HepG2 (cell line): ENCODE measurements around the gene CCDC93. TPM values are rescaled to one million over a fixed set of nuclear protein-coding genes. Genes with fewer than 3 reads are reported as not detected.

Experiments
- GABPB1 ChIP-seq: IDR thresholded peaks from 2 replicates; pipeline ENCODE4 v1.6.1; 2016; ENCODE audit warnings: mild to moderate bottlenecking, missing genetic modification reagents, moderate library complexity, missing compliant biosample characterization
- HNF4G ChIP-seq, 2 experiments: sonication (generic) in 1 of 2; formaldehyde crosslinking in 1 of 2; IDR thresholded peaks; 2 replicates each; pipeline versions ENCODE4 v1.4.0 to v1.6.1; 2011 to 2020; ENCODE audit warnings: borderline replicate concordance in 2 of 2, low read depth in 2 of 2, mild to moderate bottlenecking in 2 of 2, low read length in 1 of 2, missing genetic modification reagents in 1 of 2, moderate library complexity in 1 of 2
- HNRNPK ChIP-seq: fragments of 200-400 bp; formaldehyde crosslinking; IDR thresholded peaks from 2 replicates; pipeline ENCODE4 v1.6.1; 2018; ENCODE audit warnings: low read length, low read depth, moderate library complexity, mild to moderate bottlenecking; ENCODE audit not compliant: poor library complexity, severe bottlenecking
- HNRNPL ChIP-seq: fragments of 200-400 bp; formaldehyde crosslinking; IDR thresholded peaks from 2 replicates; pipeline ENCODE4 v1.6.1; 2017; ENCODE audit warnings: mild to moderate bottlenecking, low read depth, low read length
- NFE2 ChIP-seq: sonication (generic); formaldehyde crosslinking; IDR thresholded peaks from 2 replicates; pipeline ENCODE4 v1.4.0; 2020; ENCODE audit warnings: missing genetic modification reagents
- PCBP2 ChIP-seq: fragments of 200-400 bp; formaldehyde crosslinking; optimal IDR thresholded peaks from 2 replicates; pipeline ENCODE3; 2018; ENCODE audit warnings: low read length, low read depth; ENCODE audit not compliant: poor library complexity, severe bottlenecking
- PHB2 ChIP-seq: fragments of 450-650 bp; IDR thresholded peaks from 2 replicates; pipeline ENCODE4 v1.6.1; 2018; ENCODE audit not compliant: partially characterized antibody
- PHF21A ChIP-seq: sonication (generic); formaldehyde crosslinking; IDR thresholded peaks from 2 replicates; pipeline ENCODE4 v1.5.0; 2020; ENCODE audit warnings: mild to moderate bottlenecking, missing genetic modification reagents
- TBL1XR1 ChIP-seq: fragments of 150-350 bp; IDR thresholded peaks from 2 replicates; pipeline ENCODE4 v1.6.1; 2014; ENCODE audit warnings: borderline replicate concordance, low read length; ENCODE audit not compliant: partially characterized antibody
- TOE1 ChIP-seq: sonication (generic); formaldehyde crosslinking; IDR thresholded peaks from 2 replicates; pipeline ENCODE4 v1.4.0; 2020; ENCODE audit warnings: mild to moderate bottlenecking, missing genetic modification reagents
- TOPORS ChIP-seq: sonication (generic); formaldehyde crosslinking; IDR thresholded peaks from 2 replicates; pipeline ENCODE4 v1.8.0; 2023; ENCODE audit warnings: mild to moderate bottlenecking, missing genetic modification reagents
- WIZ ChIP-seq: sonication (generic); formaldehyde crosslinking; IDR thresholded peaks from 2 replicates; pipeline ENCODE4 v1.5.1; 2020; ENCODE audit warnings: mild to moderate bottlenecking, missing genetic modification reagents
- ZNF430 ChIP-seq: sonication (generic); formaldehyde crosslinking; IDR thresholded peaks from 2 replicates; pipeline ENCODE4 v1.9.0; 2021; ENCODE audit warnings: mild to moderate bottlenecking, missing genetic modification reagents
- ZNF446 ChIP-seq: sonication (generic); formaldehyde crosslinking; IDR thresholded peaks from 2 replicates; pipeline ENCODE4 v1.5.0; 2020; ENCODE audit warnings: mild to moderate bottlenecking, missing genetic modification reagents
- ZNF709 ChIP-seq: sonication (generic); formaldehyde crosslinking; IDR thresholded peaks from 2 replicates; pipeline ENCODE4 v1.5.0; 2020; ENCODE audit warnings: mild to moderate bottlenecking, missing genetic modification reagents
- polyA plus RNA-seq, 8 experiments: library from polyadenylated mRNA; depleted of rRNA in 3 of 8; stranded (reverse) in 7 of 8; unstranded in 1 of 8; fragments of >200 nt; fragmentation: Illumina TruSeq in 4 of 8; extraction: Trizol in 4 of 8; gene quantifications; 2 replicates each; pipeline versions ENCODE4 v1.2.1 to v1.2.3, GENCODE V29; 2011 to 2016; ENCODE audit warnings: low read depth in 4 of 8, missing spikeins in 1 of 8, mixed read lengths in 1 of 8; ENCODE audit not compliant: insufficient read depth in 1 of 8
- total RNA-seq, 5 experiments: library from RNA; depleted of rRNA; stranded (reverse); fragments of >200 nt; fragmentation: Illumina TruSeq; extraction: Trizol; gene quantifications; 2 replicates each; pipeline ENCODE4 v1.2.3, GENCODE V29; 2016; ENCODE audit warnings: low read depth in 1 of 5
- TF ChIP-seq, protein P1 (sequence below): sonication (generic); formaldehyde crosslinking; IDR thresholded peaks from 2 replicates; pipeline ENCODE4 v1.8.1; 2023; ENCODE audit warnings: mild to moderate bottlenecking, moderate library complexity, missing genetic modification reagents
- TF ChIP-seq, protein P2 (sequence below): sonication (generic); formaldehyde crosslinking; IDR thresholded peaks from 2 replicates; pipeline ENCODE4 v1.5.0; 2020; ENCODE audit warnings: missing genetic modification reagents
- TF ChIP-seq, protein P3 (sequence below): IDR thresholded peaks from 2 replicates; pipeline ENCODE4 v1.6.1; 2016; ENCODE audit warnings: low read depth, control low read depth
- TF ChIP-seq, protein P4 (sequence below): sonication (generic); formaldehyde crosslinking; IDR thresholded peaks from 2 replicates; pipeline ENCODE4 v1.5.0; 2020; ENCODE audit warnings: mild to moderate bottlenecking, missing genetic modification reagents, borderline replicate concordance

CCDC93 gene
- total and polyA plus RNA-seq, 2 of the 13 experiments (the other 11 are each of a cell fraction or from before 2014, with no cell fraction given), result 37.2 to 53.2 TPM

DNA sequence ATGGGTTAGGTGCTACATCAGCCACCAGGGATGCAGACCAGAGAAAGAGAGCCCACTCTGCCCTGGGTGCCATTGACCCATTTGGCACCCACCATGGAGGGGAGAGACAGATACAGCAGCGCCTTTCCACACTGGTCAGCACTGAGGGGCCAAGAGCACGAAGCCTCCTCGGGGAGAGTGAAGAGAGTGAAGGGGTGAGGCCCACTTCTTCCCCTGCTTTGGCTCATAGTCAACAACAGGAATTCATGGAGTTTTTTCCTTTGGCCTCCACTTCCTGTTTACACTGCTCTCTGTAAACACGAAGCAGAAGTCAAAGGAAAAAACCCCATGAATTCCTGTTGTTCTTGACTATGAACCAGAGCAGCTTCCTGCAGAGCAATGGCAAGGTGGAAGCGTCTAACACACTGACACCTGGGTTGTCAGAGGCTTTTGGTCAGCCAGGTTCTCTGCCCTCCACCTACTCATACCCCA, 80.0 kb downstream of the CCDC93 start (continued):
- TF ChIP-seq PHB2 (no peak), WIZ (CRISPR knock-in tag) (no peak; the same call in 1 of the 2 replicates), TOE1 (no peak), TOPORS (CRISPR knock-in tag) (no peak), HNRNPK (no peak), PCBP2 (no peak), PHF21A (CRISPR knock-in tag) (no peak; the same call in 1 of the 2 replicates), ZNF430 (no peak), HNRNPL (no peak), ZNF446 (no peak), ZNF709 (CRISPR knock-in tag) (0 out of 2 replicates have a peak, but pooled peaks have one; percentile 63), TBL1XR1 (no peak), GABPB1 (CRISPR knock-in tag) (peak; percentile 79), NFE2 (CRISPR knock-in tag) (no peak), HNF4G (IDR thresholded peaks at IDR 0.05; ENCODE audit: borderline replicate concordance, low read depth, low read length) (no peak), HNF4G (CRISPR knock-in tag; IDR thresholded peaks at IDR 0.05; ENCODE audit: borderline replicate concordance, low read depth) (no peak)
- TF ChIP-seq, protein P1, sequence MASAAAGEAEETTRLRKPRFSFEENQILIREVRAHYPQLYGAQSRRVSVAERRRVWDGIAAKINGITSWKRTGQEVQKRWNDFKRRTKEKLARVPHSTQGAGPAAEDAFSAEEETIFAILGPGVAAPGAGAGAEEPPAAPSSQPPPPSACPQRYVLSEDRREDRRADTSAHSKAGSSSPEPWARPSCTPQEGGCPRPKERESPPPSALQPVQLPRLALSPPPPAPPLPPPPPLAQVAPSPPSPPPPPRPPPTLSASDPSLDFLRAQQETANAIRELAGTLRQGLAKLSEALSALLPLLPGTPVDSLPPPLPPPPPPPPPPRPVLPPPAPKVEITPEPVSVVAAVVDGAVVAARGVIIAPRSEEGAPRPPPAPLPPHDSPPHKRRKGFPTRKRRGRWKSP (CRISPR knock-in tag), result no peak
- TF ChIP-seq, protein P2, sequence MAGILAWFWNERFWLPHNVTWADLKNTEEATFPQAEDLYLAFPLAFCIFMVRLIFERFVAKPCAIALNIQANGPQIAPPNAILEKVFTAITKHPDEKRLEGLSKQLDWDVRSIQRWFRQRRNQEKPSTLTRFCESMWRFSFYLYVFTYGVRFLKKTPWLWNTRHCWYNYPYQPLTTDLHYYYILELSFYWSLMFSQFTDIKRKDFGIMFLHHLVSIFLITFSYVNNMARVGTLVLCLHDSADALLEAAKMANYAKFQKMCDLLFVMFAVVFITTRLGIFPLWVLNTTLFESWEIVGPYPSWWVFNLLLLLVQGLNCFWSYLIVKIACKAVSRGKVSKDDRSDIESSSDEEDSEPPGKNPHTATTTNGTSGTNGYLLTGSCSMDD, result no peak
- TF ChIP-seq, protein P3, sequence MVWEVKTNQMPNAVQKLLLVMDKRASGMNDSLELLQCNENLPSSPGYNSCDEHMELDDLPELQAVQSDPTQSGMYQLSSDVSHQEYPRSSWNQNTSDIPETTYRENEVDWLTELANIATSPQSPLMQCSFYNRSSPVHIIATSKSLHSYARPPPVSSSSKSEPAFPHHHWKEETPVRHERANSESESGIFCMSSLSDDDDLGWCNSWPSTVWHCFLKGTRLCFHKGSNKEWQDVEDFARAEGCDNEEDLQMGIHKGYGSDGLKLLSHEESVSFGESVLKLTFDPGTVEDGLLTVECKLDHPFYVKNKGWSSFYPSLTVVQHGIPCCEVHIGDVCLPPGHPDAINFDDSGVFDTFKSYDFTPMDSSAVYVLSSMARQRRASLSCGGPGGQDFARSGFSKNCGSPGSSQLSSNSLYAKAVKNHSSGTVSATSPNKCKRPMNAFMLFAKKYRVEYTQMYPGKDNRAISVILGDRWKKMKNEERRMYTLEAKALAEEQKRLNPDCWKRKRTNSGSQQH (CRISPR knock-in tag), result no peak
- TF ChIP-seq, protein P4, sequence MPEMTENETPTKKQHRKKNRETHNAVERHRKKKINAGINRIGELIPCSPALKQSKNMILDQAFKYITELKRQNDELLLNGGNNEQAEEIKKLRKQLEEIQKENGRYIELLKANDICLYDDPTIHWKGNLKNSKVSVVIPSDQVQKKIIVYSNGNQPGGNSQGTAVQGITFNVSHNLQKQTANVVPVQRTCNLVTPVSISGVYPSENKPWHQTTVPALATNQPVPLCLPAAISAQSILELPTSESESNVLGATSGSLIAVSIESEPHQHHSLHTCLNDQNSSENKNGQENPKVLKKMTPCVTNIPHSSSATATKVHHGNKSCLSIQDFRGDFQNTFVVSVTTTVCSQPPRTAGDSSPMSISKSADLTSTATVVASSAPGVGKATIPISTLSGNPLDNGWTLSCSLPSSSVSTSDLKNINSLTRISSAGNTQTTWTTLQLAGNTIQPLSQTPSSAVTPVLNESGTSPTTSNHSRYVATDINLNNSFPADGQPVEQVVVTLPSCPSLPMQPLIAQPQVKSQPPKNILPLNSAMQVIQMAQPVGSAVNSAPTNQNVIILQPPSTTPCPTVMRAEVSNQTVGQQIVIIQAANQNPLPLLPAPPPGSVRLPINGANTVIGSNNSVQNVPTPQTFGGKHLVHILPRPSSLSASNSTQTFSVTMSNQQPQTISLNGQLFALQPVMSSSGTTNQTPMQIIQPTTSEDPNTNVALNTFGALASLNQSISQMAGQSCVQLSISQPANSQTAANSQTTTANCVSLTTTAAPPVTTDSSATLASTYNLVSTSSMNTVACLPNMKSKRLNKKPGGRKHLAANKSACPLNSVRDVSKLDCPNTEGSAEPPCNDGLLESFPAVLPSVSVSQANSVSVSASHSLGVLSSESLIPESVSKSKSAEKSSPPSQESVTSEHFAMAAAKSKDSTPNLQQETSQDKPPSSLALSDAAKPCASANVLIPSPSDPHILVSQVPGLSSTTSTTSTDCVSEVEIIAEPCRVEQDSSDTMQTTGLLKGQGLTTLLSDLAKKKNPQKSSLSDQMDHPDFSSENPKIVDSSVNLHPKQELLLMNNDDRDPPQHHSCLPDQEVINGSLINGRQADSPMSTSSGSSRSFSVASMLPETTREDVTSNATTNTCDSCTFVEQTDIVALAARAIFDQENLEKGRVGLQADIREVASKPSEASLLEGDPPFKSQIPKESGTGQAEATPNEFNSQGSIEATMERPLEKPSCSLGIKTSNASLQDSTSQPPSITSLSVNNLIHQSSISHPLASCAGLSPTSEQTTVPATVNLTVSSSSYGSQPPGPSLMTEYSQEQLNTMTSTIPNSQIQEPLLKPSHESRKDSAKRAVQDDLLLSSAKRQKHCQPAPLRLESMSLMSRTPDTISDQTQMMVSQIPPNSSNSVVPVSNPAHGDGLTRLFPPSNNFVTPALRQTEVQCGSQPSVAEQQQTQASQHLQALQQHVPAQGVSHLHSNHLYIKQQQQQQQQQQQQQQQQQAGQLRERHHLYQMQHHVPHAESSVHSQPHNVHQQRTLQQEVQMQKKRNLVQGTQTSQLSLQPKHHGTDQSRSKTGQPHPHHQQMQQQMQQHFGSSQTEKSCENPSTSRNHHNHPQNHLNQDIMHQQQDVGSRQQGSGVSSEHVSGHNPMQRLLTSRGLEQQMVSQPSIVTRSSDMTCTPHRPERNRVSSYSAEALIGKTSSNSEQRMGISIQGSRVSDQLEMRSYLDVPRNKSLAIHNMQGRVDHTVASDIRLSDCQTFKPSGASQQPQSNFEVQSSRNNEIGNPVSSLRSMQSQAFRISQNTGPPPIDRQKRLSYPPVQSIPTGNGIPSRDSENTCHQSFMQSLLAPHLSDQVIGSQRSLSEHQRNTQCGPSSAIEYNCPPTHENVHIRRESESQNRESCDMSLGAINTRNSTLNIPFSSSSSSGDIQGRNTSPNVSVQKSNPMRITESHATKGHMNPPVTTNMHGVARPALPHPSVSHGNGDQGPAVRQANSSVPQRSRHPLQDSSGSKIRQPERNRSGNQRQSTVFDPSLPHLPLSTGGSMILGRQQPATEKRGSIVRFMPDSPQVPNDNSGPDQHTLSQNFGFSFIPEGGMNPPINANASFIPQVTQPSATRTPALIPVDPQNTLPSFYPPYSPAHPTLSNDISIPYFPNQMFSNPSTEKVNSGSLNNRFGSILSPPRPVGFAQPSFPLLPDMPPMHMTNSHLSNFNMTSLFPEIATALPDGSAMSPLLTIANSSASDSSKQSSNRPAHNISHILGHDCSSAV (CRISPR knock-in tag), result no peak
